ENCODE results near the gene ARMC7. TPM values are rescaled to one million over a fixed set of nuclear protein-coding genes. Genes with fewer than 3 reads are reported as not detected.

ARMC7 gene
- total RNA-seq, 2 donors from 2014 or later = 20.0 to 26.6 TPM

GRCh38 chr17:75061618-75062017, 48.2 kb upstream of the ARMC7 start:
- Histone ChIP-seq H3K27ac (ENCODE audit: low read depth, low read length) (no peak overlapping the region), H3K36me3 (ENCODE audit: control insufficient read depth, insufficient read depth, low read length) (peaks cover 67% of the 10 kb centered on the region), H3K9ac (ENCODE audit: extremely low read depth, low read length, poor library complexity, severe bottlenecking) (no peak overlapping the region), H3K4me1 (ENCODE audit: control insufficient read depth, insufficient read depth, low read length) (peaks cover 8% of the 10 kb centered on the region), H3K4me3 (ENCODE audit: low read length) (no peak overlapping the region), H3K27me3 (ENCODE audit: control insufficient read depth, insufficient read depth, low read length, poor library complexity, severe bottlenecking) (no peaks in the 10 kb centered on the region), H3K9me3 (ENCODE audit: control insufficient read depth, low read length) (no peaks in the 10 kb centered on the region)
- Mint-ChIP-seq H3K4me1 (peaks cover 13% of the 10 kb centered on the region), H3K27ac (no peak overlapping the region), H3K9me3 (no peaks in the 10 kb centered on the region), H3K4me3 (no peak overlapping the region), H3K27me3 (ENCODE audit: insufficient read depth) (no peaks in the 10 kb centered on the region), H3K36me3 (ENCODE audit: low read depth) (peaks cover 67% of the 10 kb centered on the region)
- TF ChIP-seq, protein P1, sequence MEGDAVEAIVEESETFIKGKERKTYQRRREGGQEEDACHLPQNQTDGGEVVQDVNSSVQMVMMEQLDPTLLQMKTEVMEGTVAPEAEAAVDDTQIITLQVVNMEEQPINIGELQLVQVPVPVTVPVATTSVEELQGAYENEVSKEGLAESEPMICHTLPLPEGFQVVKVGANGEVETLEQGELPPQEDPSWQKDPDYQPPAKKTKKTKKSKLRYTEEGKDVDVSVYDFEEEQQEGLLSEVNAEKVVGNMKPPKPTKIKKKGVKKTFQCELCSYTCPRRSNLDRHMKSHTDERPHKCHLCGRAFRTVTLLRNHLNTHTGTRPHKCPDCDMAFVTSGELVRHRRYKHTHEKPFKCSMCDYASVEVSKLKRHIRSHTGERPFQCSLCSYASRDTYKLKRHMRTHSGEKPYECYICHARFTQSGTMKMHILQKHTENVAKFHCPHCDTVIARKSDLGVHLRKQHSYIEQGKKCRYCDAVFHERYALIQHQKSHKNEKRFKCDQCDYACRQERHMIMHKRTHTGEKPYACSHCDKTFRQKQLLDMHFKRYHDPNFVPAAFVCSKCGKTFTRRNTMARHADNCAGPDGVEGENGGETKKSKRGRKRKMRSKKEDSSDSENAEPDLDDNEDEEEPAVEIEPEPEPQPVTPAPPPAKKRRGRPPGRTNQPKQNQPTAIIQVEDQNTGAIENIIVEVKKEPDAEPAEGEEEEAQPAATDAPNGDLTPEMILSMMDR (conservative IDR thresholded peaks at IDR 0.05) = no peak
- WGBS, 2 experiments (ENCODE audit: insufficient coverage in 1 of 2, insufficient read length in 1 of 2) = 93 to 94% methylated on average over 8 of the region's 8 CpGs
- DNase-seq = no peak

DNA sequence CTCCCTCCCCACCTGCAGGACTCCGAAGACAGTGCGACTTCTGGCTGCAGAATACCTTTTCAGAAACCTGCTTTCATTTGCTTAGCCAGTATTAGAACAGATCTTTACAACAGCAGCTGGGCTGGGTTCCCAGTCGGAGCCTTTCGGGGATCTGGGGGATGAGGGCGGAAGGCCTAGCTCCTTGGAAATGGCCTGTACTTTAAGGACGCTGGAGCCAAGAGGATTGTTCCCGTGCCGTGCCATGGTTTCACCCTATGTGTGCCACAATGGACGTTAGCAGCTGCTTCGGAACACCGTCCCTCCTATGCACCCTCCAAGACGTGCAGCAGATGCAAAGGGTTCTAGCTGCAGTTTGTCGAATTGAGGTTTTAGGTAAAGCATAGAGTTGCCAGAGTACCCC, 46.6 kb upstream of the ARMC7 start:
- TF ChIP-seq, protein P1 (conservative IDR thresholded peaks at IDR 0.05) = no peak
- no peaks in the 10 kb centered on the region for H3K27me3 Mint-ChIP-seq (ENCODE audit: insufficient read depth)
- Histone ChIP-seq H3K9ac (ENCODE audit: extremely low read depth, low read length, poor library complexity, severe bottlenecking) (no peak overlapping the region), H3K36me3 (ENCODE audit: control insufficient read depth, insufficient read depth, low read length) (peaks cover 58% of the 10 kb centered on the region), H3K9me3 (ENCODE audit: control insufficient read depth, low read length) (no peaks in the 10 kb centered on the region), H3K27ac (ENCODE audit: low read depth, low read length) (no peak overlapping the region), H3K4me3 (ENCODE audit: low read length) (no peak overlapping the region), H3K27me3 (ENCODE audit: control insufficient read depth, insufficient read depth, low read length, poor library complexity, severe bottlenecking) (no peaks in the 10 kb centered on the region), H3K4me1 (ENCODE audit: control insufficient read depth, insufficient read depth, low read length) (peaks cover 8% of the 10 kb centered on the region)
- DNase-seq = no peak
- H3K36me3 Mint-ChIP-seq (ENCODE audit: low read depth) = peaks cover 62% of the 10 kb centered on the region
- H3K27ac Mint-ChIP-seq = peak overlapping the region; percentile 66
- H3K9me3 Mint-ChIP-seq = no peaks in the 10 kb centered on the region
- no peak overlapping the region for H3K4me3 Mint-ChIP-seq
- peaks cover 13% of the 10 kb centered on the region for H3K4me1 Mint-ChIP-seq
- 94% methylated on average over 12 to 13 of the region's 13 CpGs for WGBS, 2 experiments (ENCODE audit: insufficient coverage in 1 of 2, insufficient read length in 1 of 2)

GRCh38 chr17:75063626-75064025, 46.1 kb upstream of the ARMC7 start:
- TF ChIP-seq, protein P1 (conservative IDR thresholded peaks at IDR 0.05) = peak; percentile 38
- Mint-ChIP-seq H3K27me3 (ENCODE audit: insufficient read depth) (no peaks in the 10 kb centered on the region), H3K4me1 (peaks cover 13% of the 10 kb centered on the region), H3K9me3 (no peaks in the 10 kb centered on the region), H3K27ac (peak overlapping the region; percentile 56), H3K4me3 (no peak overlapping the region), H3K36me3 (ENCODE audit: low read depth) (peaks cover 62% of the 10 kb centered on the region)
- peaks cover 8% of the 10 kb centered on the region for H3K4me1 ChIP-seq (ENCODE audit: control insufficient read depth, insufficient read depth, low read length)
- H3K9me3 ChIP-seq (ENCODE audit: control insufficient read depth, low read length) = no peaks in the 10 kb centered on the region
- peaks cover 58% of the 10 kb centered on the region for H3K36me3 ChIP-seq (ENCODE audit: control insufficient read depth, insufficient read depth, low read length)
- H3K9ac ChIP-seq (ENCODE audit: extremely low read depth, low read length, poor library complexity, severe bottlenecking) = no peak overlapping the region
- H3K4me3 ChIP-seq (ENCODE audit: low read length) = no peak overlapping the region
- H3K27me3 ChIP-seq (ENCODE audit: control insufficient read depth, insufficient read depth, low read length, poor library complexity, severe bottlenecking) = no peaks in the 10 kb centered on the region
- 90 to 98% methylated on average over 2 to 3 of the region's 3 CpGs for WGBS, 2 experiments (ENCODE audit: insufficient coverage in 1 of 2, insufficient read length in 1 of 2)
- no peak overlapping the region for H3K27ac ChIP-seq (ENCODE audit: low read depth, low read length)
- no peak for DNase-seq
